Measurements from ENCODE around the gene BDH1. TPM values are rescaled to one million over a fixed set of nuclear protein-coding genes. Genes with fewer than 3 reads are reported as not detected.

Gene BDH1
- total and polyA plus RNA-seq, 2 of the 13 experiments (the other 11 are each of a cell fraction or from before 2014, with no cell fraction given): 21.2 to 71.9 TPM

DNA sequence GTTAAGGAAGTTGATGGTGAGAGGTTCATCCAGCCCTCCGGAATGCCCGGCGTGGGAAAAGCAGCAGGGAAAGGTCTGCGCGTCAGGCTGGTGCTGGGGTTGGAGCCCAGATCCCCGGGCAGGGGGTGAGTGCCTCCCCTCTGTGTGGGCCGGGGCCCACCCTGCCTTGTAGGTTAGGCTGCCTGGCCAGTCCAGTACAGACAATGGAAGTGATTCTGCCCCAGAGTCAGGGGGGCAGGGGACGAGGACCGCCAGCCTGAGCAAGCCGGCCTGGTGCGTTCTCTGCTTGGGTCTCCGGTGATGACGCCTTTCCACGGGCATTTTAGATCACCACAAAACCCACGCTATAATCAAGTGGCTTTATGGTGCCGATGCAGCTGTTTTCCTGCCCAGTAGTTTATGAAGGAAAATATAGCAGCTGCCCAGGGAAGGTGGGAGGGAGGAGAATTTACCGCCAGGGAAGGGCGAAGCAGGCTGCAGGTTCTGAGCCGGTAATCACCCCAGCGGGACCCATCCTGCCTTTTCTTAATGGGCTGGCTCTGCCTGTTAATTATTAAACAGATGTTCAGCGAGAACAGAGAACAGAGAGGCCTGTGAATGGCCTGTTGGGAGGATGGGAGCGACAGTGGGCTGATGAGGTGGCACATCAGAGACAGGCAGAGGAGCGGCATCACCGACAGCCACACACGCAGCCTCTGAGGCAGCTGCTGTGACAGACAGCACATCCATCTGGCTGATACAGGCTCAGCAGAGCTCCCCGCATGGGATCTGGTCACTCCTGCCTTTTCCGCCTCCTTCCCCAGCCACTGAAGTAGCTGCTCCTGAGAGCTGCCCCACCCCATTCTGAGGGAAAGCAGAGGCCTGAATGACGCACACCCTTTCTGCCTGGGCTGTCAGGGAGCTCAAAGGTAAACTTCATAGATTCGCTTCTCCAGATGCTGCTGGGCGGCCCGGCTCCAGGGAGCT lies 35.2 kb downstream of the BDH1 start (continued):
- no peak for TF ChIP-seq ZNF318 (CRISPR knock-in tag; IDR thresholded peaks at IDR 0.05)
- TF ChIP-seq, protein P1, sequence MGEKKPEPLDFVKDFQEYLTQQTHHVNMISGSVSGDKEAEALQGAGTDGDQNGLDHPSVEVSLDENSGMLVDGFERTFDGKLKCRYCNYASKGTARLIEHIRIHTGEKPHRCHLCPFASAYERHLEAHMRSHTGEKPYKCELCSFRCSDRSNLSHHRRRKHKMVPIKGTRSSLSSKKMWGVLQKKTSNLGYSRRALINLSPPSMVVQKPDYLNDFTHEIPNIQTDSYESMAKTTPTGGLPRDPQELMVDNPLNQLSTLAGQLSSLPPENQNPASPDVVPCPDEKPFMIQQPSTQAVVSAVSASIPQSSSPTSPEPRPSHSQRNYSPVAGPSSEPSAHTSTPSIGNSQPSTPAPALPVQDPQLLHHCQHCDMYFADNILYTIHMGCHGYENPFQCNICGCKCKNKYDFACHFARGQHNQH (CRISPR knock-in tag; IDR thresholded peaks at IDR 0.05): peak; percentile 89
- 0 out of 2 replicates have a peak, but pooled peaks have one; percentile 39 for TF ChIP-seq ZNF362 (CRISPR knock-in tag; IDR thresholded peaks at IDR 0.05; ENCODE audit: borderline replicate concordance)
- no peak for TF ChIP-seq ZNF784 (CRISPR knock-in tag; IDR thresholded peaks at IDR 0.05; ENCODE audit: borderline replicate concordance)
- no peak for TF ChIP-seq EHMT2 (IDR thresholded peaks at IDR 0.05; ENCODE audit: borderline replicate concordance, low read depth, low read length)
- TF ChIP-seq, protein P2, sequence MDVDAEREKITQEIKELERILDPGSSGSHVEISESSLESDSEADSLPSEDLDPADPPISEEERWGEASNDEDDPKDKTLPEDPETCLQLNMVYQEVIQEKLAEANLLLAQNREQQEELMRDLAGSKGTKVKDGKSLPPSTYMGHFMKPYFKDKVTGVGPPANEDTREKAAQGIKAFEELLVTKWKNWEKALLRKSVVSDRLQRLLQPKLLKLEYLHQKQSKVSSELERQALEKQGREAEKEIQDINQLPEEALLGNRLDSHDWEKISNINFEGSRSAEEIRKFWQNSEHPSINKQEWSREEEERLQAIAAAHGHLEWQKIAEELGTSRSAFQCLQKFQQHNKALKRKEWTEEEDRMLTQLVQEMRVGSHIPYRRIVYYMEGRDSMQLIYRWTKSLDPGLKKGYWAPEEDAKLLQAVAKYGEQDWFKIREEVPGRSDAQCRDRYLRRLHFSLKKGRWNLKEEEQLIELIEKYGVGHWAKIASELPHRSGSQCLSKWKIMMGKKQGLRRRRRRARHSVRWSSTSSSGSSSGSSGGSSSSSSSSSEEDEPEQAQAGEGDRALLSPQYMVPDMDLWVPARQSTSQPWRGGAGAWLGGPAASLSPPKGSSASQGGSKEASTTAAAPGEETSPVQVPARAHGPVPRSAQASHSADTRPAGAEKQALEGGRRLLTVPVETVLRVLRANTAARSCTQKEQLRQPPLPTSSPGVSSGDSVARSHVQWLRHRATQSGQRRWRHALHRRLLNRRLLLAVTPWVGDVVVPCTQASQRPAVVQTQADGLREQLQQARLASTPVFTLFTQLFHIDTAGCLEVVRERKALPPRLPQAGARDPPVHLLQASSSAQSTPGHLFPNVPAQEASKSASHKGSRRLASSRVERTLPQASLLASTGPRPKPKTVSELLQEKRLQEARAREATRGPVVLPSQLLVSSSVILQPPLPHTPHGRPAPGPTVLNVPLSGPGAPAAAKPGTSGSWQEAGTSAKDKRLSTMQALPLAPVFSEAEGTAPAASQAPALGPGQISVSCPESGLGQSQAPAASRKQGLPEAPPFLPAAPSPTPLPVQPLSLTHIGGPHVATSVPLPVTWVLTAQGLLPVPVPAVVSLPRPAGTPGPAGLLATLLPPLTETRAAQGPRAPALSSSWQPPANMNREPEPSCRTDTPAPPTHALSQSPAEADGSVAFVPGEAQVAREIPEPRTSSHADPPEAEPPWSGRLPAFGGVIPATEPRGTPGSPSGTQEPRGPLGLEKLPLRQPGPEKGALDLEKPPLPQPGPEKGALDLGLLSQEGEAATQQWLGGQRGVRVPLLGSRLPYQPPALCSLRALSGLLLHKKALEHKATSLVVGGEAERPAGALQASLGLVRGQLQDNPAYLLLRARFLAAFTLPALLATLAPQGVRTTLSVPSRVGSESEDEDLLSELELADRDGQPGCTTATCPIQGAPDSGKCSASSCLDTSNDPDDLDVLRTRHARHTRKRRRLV (CRISPR knock-in tag; IDR thresholded peaks at IDR 0.05): no peak
- TF ChIP-seq ISL2 (CRISPR knock-in tag; IDR thresholded peaks at IDR 0.05): peak; percentile 55; the same call in 1 of the 2 replicates
- TF ChIP-seq KLF15 (CRISPR knock-in tag; IDR thresholded peaks at IDR 0.05; ENCODE audit: borderline replicate concordance): no peak
- no peak for TF ChIP-seq ZSCAN12 (CRISPR knock-in tag; IDR thresholded peaks at IDR 0.05)
